GM10248 (cell line): ENCODE data around the gene PPIP5K2.
"Not testable (repeated sequence)": the region's sequence is repeated elsewhere in the genome, so short reads cannot be mapped to it uniquely, and the experiment has no call there.

Experiments
- CTCF ChIA-PET: fragments of 300-600 bp; sonication (Branson Sonifier 250); formaldehyde crosslinking; extraction: SDS; loops from one replicate; lab custom pipeline; 2021; ENCODE audit warnings: antibody characterized with exemption; lab: Yijun Ruan, JAX
- POLR2A ChIA-PET: fragments of 350-650 bp; sonication (Branson Sonifier 250); formaldehyde crosslinking; extraction: SDS; loops from one replicate; lab custom pipeline; 2020; ENCODE audit warnings: antibody characterized with exemption; lab: Yijun Ruan, JAX
- DNase-seq: peaks from one replicate; pipeline ENCODE4 v3.0.0; 2012; ENCODE audit errors: extremely low spot score
- TF ChIP-seq, protein P1 (sequence below): IDR thresholded peaks from 2 replicates; pipeline ENCODE4 v1.5.1; 2012; ENCODE audit warnings: mild to moderate bottlenecking, low read depth; ENCODE audit errors: extremely low read depth, missing control alignments, control extremely low read depth

Gene PPIP5K2

DNA sequence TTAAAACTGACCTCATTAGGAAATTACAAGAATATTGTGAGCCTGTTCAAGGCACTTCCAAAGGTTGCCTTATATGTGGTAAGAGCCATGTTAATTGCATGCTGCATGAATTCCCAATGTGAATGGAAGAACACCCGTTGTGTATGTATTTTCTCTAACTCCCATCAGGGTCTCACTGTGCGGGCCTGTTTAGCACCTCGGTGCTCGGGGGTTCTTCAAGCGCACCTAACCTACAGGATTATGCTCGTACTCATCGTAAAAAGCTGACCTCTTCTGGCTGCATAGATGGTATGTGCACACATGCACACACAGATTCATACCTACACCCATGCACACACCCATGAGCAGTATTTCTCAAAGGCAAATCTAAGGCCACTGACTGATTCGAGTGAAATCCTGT is 66.1 kb downstream of the PPIP5K2 start:
- no peak for DNase-seq
- CTCF ChIA-PET: interaction anchor here (0.9 kb wide), 1 partner anchor 9 kb away, joined by 3 read pairs; no protein-coding TSS in a partner anchor
- POLR2A ChIA-PET: no interaction called here
- TF ChIP-seq, protein P1, sequence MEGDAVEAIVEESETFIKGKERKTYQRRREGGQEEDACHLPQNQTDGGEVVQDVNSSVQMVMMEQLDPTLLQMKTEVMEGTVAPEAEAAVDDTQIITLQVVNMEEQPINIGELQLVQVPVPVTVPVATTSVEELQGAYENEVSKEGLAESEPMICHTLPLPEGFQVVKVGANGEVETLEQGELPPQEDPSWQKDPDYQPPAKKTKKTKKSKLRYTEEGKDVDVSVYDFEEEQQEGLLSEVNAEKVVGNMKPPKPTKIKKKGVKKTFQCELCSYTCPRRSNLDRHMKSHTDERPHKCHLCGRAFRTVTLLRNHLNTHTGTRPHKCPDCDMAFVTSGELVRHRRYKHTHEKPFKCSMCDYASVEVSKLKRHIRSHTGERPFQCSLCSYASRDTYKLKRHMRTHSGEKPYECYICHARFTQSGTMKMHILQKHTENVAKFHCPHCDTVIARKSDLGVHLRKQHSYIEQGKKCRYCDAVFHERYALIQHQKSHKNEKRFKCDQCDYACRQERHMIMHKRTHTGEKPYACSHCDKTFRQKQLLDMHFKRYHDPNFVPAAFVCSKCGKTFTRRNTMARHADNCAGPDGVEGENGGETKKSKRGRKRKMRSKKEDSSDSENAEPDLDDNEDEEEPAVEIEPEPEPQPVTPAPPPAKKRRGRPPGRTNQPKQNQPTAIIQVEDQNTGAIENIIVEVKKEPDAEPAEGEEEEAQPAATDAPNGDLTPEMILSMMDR: no peak

DNA sequence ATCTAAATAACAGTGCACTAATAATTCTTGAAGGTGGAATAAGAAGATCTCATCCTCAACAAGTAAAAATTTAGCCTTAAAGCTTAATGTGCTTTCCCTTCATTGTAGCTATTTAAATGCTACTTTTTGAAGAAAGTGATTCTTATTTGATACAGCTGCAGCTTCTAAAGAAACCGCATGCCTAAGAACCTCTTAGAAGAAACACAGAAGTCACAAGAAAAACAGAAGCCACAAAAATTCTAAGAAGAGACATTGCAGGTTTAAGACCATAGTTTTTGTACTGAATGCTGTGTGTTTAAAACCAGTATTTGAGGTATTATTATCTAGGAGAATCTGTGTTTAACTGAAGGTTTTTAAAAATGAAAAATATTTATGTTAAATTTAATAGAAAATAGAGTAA is 68.3 kb downstream of the PPIP5K2 start:
- TF ChIP-seq, protein P1: no peak
- POLR2A ChIA-PET: no interaction called here
- DNase-seq: no peak
- CTCF ChIA-PET: interaction anchor here (0.8 to 2.1 kb wide), 3 partner anchors 10 to 287 kb away, joined by 3 to 4 read pairs (median 4); no protein-coding TSS in a partner anchor

DNA sequence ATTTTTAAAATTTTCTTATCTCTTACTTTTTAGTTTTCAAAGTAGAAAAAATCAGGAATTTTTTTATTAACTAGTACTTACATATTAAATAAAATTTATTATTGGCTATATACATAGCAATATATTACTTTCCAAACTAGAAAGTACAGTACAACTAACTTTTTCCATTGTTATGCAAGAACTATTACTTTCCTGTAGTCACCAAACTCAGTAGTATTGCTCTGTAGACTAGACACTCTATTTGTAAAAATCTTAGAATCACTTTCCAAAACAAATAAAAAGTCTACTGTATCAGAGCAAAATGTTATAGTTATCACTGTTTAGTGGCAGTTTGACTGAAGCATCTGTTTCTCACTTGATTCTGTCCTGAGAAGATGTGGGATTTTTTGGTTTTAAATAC is 83.1 kb downstream of the PPIP5K2 start:
- TF ChIP-seq, protein P1: no peak
- CTCF ChIA-PET: interaction anchor here (3.2 kb wide), 1 partner anchor 11 kb away, joined by 11 read pairs; no protein-coding TSS in a partner anchor
- DNase-seq: no peak
- POLR2A ChIA-PET: no interaction called here

DNA sequence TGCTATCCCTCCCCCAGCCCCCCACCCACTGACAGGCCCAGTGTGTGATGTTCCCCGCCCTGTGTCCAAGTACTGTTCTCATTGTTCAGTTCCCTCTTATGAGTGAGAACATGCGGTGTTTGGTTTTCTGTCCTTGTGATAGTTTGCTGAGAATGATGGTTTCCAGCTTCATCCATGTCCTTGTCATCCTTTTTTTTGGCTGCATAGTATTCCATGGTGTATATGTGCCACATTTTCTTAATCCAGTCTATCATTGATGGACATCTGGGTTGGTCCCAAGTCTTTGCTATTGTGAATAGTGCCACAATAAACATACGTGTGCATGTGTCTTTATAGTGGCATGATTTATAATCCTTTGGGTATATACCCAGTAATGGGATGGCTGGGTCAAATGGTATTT is 84.9 kb downstream of the PPIP5K2 start:
- CTCF ChIA-PET: interaction anchor here (1.5 kb wide), 1 partner anchor 20 kb away, joined by 5 read pairs; no protein-coding TSS in a partner anchor
- DNase-seq, POLR2A ChIA-PET: not testable (repeated sequence)

DNA sequence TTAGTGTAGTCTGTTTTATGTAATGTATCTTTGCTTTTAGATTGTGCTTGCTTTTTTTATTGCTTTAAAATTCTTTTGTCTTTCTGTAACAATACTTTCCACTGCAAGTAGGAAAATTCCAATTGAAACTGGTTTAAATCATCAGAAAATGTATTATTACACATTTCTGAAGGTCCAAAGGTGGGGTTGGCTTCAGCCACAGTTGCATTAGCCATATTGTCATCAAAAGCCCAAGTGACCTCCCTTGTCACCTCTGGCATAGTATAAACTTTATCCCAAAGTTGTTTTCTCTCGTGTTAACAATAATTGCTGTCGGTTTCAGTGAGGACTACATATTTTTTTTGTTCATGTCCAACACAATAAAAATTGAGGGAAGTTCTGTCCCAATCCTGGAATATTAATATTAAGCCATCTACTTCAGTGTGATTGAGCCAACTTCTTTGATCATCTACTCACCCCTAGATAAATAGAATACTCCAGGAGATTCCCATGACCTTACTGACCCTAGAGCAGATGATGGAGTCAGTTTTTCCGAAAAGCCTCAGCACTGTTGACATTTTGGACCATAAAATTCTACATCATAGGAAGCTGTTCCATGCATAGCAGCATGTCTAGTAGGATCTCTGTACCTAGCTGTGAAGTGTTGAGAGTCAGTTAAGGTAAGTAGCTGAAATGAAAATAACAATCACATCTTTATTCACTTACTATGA is 86.0 kb downstream of the PPIP5K2 start:
- POLR2A ChIA-PET: no interaction called here
- CTCF ChIA-PET: interaction anchor here (0.9 to 1.5 kb wide), 2 partner anchors 19 to 27 kb away, joined by 3 to 5 read pairs; no protein-coding TSS in a partner anchor
- TF ChIP-seq, protein P1: no peak
- DNase-seq: no peak

DNA sequence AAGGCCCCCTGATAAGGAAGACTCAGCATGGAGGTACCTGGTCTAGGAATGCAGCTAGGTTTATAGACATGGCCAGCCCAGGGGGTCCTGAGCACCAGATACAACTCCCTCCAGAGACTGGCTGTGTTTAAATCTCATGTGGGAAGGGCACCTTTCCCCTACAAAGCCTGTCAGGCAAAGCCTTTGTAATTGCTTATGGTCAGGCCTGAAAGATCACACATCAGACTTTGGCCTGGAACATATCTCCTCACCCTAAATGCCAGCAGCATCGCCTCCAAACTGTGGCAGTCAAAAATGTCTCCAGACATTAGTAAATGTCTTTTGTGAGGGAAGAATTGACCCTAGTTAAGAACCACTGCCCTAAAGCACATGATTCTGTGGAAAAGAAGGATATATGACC is 86.9 kb downstream of the PPIP5K2 start:
- DNase-seq: no peak
- CTCF ChIA-PET: interaction anchor here (0.9 to 10.8 kb wide), 3 partner anchors 10 to 26 kb away, joined by 3 to 86 read pairs (median 9); no protein-coding TSS in a partner anchor
- POLR2A ChIA-PET: no interaction called here
- TF ChIP-seq, protein P1: no peak

DNA sequence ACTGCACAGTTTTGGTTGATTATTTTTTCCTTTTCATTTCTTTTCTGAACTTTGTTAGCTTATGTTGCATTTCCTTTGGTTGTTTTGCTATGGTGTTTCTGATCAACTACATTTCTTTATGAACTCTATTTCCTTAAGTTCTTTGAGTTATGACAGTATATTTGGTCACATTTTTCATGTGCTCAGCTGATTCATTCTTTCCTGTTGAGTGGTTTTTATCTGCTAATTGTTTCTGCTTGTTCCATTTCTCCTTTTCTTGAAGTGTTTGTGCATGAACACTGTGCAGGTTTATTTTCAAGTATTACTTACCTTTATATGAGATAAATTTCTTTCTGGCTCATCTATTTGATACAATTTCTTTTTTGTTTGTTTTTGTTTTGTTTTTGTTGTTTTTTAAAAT is 87.6 kb downstream of the PPIP5K2 start:
- POLR2A ChIA-PET: no interaction called here
- CTCF ChIA-PET: interaction anchor here (1.5 to 10.8 kb wide), 3 partner anchors 9 to 68 kb away, joined by 3 to 86 read pairs (median 9); no protein-coding TSS in a partner anchor
- TF ChIP-seq, protein P1: no peak
- no peak for DNase-seq
